OCI-LY3 (cell line): ENCODE measurements around the gene PPFIA3.
A peak's percentile ranks its signal among the peaks of the same experiment; 100 is the strongest.
"Not testable (repeated sequence)": the region's sequence is repeated elsewhere in the genome, so short reads cannot be mapped to it uniquely, and the experiment has no call there.

Experiments
- H2AFZ ChIP-seq: fragments of 200-600, 300-600 bp; shearing (Covaris generic); 2 replicates; pipeline ENCODE4 v1.6.0; 2014; ENCODE audit warnings: antibody characterized with exemption, low read depth, low read length
- H3K27ac ChIP-seq: fragments of 200-600, 300-600 bp; sonication (generic); 2 replicates; pipeline ENCODE4 v1.5.1; 2014; ENCODE audit warnings: mild to moderate bottlenecking, low read length, moderate library complexity, mixed read lengths
- H3K27me3 ChIP-seq: fragments of 200-600, 300-600 bp; sonication (generic); 2 replicates; pipeline ENCODE4 v1.6.1; 2014; ENCODE audit warnings: low read depth, low read length, mixed read lengths
- H3K36me3 ChIP-seq: fragments of 200-600, 300-600 bp; sonication (generic); replicated peaks from 2 replicates; pipeline ENCODE3; 2014; ENCODE audit warnings: low read depth, low read length, mixed read lengths
- H3K4me1 ChIP-seq: fragments of 300-600, 200-600 bp; sonication (generic); 2 replicates; pipeline ENCODE4 v1.6.1; 2014; ENCODE audit warnings: low read length, mixed read lengths
- H3K4me2 ChIP-seq: fragments of 200-600, 300-600 bp; sonication (generic); 2 replicates; pipeline ENCODE4 v1.6.1; 2014; ENCODE audit warnings: low read length, mixed read lengths
- H3K4me3 ChIP-seq: fragments of 300-600, 200-600 bp; sonication (generic); 2 replicates; pipeline ENCODE4 v1.5.1; 2014; ENCODE audit warnings: antibody characterized with exemption, mild to moderate bottlenecking, low read length, moderate library complexity
- H3K79me2 ChIP-seq: fragments of 300-600, 200-600 bp; shearing (Covaris generic); 2 replicates; pipeline ENCODE4 v1.6.1; 2014; ENCODE audit warnings: mild to moderate bottlenecking, low read length, mixed read lengths
- H3K9ac ChIP-seq: fragments of 300-600, 200-600 bp; shearing (Covaris generic); 2 replicates; pipeline ENCODE4 v1.6.0; 2014; ENCODE audit warnings: mild to moderate bottlenecking, low read length, moderate library complexity
- H3K9me3 ChIP-seq: fragments of 200-600, 300-600 bp; shearing (Covaris generic); 2 replicates; pipeline ENCODE4 v1.6.1; 2014; ENCODE audit warnings: low read length, mixed read lengths; ENCODE audit not compliant: insufficient read depth
- H4K20me1 ChIP-seq: fragments of 200-600, 300-600 bp; sonication (generic); 2 replicates; pipeline ENCODE4 v1.6.1; 2016; ENCODE audit warnings: low read length, mixed read lengths; ENCODE audit not compliant: insufficient read depth
- CTCF ChIP-seq: fragments of 200-600, 300-600 bp; sonication (generic); IDR thresholded peaks from 2 replicates; pipeline ENCODE4 v1.5.1; 2014; ENCODE audit warnings: antibody characterized with exemption, low read length, low read depth
- EZH2phosphoT487 ChIP-seq: fragments of 200-600 bp; shearing (Covaris generic); IDR thresholded peaks from 2 replicates; pipeline ENCODE4 v1.6.1; 2018; ENCODE audit warnings: antibody characterized with exemption, mixed run types, low read depth

PPFIA3 gene

GRCh38 chr19:49123285-49123684, 3.9 kb downstream of the PPFIA3 start:
- H3K4me3 ChIP-seq, H4K20me1 ChIP-seq, H2AFZ ChIP-seq, H3K9me3 ChIP-seq, H3K27me3 ChIP-seq, H3K79me2 ChIP-seq, H3K4me1 ChIP-seq, H3K27ac ChIP-seq, H3K36me3 ChIP-seq, H3K9ac ChIP-seq, H3K4me2 ChIP-seq: not testable (repeated sequence)

DNA sequence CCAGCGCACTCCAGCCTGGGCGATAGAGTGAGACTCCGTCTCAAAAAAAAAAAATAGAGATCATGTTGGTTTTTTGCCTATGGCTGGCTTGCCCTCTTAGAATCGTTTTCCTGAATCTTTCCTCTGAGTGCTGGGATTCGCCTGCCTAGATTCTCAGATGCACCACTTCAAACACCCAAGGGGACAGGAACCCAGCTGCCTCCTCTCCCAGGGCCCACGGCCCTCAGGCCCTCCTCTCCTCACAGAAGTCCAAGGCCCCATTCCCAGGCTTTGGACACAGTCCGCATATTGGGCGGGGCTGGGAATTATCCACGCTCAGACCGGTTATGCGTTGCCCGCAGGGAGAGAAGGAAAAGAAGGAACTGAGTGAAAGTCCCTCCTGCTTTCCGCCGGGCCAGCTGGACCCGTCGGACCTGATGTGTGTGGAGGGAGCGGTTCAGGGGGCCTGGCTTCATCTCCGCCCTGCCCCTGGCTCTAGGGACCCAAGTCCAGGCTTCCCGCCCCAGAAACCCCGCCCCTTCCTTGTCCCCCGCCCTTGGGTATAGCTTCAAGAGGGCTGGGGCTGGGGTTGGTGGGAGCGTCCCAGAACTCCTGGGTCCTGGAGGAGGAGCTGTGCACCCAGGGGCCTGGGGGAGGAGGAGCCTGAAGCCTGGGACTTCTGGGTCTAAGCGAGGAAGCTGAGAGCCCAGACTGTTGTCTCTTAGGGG, 5.8 kb downstream of the PPFIA3 start:
- H3K4me1 ChIP-seq, result peaks cover 8% of the 10 kb centered on the region
- no peak overlapping the region for H3K27ac ChIP-seq
- H4K20me1 ChIP-seq, result 0 out of 2 replicates have a peak, but pooled peaks cover 5% of the 10 kb centered on the region
- peaks cover 5% of the 10 kb centered on the region for H3K36me3 ChIP-seq
- no peak overlapping the region for H3K4me3 ChIP-seq
- H3K4me2 ChIP-seq, result no peak overlapping the region
- no peak overlapping the region for H3K9ac ChIP-seq
- H3K27me3 ChIP-seq, result no peaks in the 10 kb centered on the region
- no peaks in the 10 kb centered on the region for H3K9me3 ChIP-seq
- H2AFZ ChIP-seq, result no peak overlapping the region
- H3K79me2 ChIP-seq, result no peaks in the 10 kb centered on the region
- TF ChIP-seq EZH2phosphoT487 (no peak), CTCF (no peak)

DNA sequence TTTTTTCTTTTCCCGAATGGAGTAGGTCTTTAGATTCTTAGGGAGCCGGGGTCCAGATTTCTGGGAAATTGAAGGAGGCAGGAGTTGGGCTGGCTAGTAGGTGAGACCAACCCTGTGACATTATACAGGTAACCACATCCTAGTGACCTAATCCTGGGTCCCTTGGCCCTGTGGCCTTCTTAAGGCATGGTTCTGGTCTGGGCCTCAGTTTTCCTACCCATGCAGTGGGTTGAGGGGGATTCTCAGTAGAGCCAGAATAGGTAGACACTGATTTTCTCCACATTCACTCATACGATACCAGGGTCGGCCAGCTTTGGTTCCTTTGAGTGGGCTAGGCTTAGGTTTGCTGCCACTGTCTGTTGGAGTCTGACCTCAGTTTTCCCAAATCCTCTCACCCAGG, 7.2 kb downstream of the PPFIA3 start:
- H3K36me3 ChIP-seq, result peaks cover 10% of the 10 kb centered on the region
- H4K20me1 ChIP-seq, result 0 out of 2 replicates have a peak, but pooled peaks cover 5% of the 10 kb centered on the region
- H3K27me3 ChIP-seq, result no peaks in the 10 kb centered on the region
- no peak overlapping the region for H3K4me3 ChIP-seq
- no peak overlapping the region for H3K9ac ChIP-seq
- TF ChIP-seq EZH2phosphoT487, result no peak
- TF ChIP-seq CTCF, result no peak
- H3K27ac ChIP-seq, result no peak overlapping the region
- H3K79me2 ChIP-seq, result no peaks in the 10 kb centered on the region
- no peaks in the 10 kb centered on the region for H3K4me1 ChIP-seq
- H3K4me2 ChIP-seq, result no peak overlapping the region
- no peak overlapping the region for H2AFZ ChIP-seq
- no peaks in the 10 kb centered on the region for H3K9me3 ChIP-seq

- not testable (repeated sequence) for H2AFZ ChIP-seq, H3K27me3 ChIP-seq, H3K9me3 ChIP-seq, H3K4me2 ChIP-seq, H3K36me3 ChIP-seq, H4K20me1 ChIP-seq, H3K9ac ChIP-seq, H3K27ac ChIP-seq, H3K4me1 ChIP-seq, H3K4me3 ChIP-seq, H3K79me2 ChIP-seq
Observed at GRCh38 chr19:49127225-49127624, 7.9 kb downstream of the PPFIA3 start.

DNA sequence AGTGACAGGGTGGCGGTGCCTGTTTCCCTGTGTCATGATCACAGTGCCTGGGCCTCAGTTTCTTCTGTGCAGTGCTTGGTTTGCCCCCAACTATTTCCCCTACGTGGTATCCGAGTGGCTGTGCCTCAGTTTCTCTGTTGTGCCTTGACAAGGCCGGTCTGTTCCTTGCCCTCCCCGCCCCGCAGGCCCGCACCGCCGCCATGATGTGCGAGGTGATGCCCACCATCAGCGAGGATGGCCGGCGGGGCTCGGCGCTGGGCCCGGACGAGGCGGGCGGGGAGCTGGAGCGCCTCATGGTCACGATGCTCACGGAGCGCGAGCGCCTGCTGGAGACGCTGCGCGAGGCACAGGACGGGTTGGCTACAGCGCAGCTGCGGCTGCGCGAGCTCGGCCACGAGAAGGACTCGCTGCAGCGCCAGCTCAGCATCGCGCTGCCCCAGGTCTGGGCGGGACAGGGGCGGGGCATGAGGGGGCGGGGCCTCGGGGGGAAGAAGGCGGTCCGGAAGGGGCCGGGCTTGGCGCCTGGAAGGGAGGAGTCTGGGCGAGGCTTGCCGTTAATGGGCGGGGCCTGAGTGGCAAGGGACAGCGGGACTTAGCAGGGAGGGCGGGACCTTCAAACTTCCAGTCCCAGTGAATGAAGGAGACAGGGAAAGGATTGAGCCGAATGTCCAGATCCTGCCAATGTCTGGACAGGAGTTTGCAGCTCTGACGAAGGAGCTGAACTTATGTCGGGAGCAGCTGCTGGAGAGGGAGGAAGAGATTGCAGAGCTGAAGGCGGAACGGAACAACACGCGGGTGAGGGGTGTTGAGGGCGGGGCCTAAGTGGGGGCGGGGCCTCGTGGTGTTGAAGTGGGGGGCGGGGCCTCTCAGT, 8.6 kb downstream of the PPFIA3 start:
- H3K27ac ChIP-seq, result no peak overlapping the region
- TF ChIP-seq CTCF (no peak), EZH2phosphoT487 (no peak)

More for the DNA sequence above, 8.6 kb downstream of the PPFIA3 start:
- Histone ChIP-seq H3K4me1 (no peaks in the 10 kb centered on the region), H3K9me3 (no peaks in the 10 kb centered on the region), H3K4me3 (peak overlapping the region; percentile 66), H3K79me2 (no peaks in the 10 kb centered on the region), H2AFZ (no peak overlapping the region), H3K4me2 (peak overlapping the region; percentile 59), H3K36me3 (peaks cover 11% of the 10 kb centered on the region), H3K9ac (no peak overlapping the region), H4K20me1 (0 out of 2 replicates have a peak, but pooled peaks cover 5% of the 10 kb centered on the region), H3K27me3 (no peaks in the 10 kb centered on the region)
